K562 (cell line): ENCODE measurements around the gene XKR3. TPM values are rescaled to one million over a fixed set of nuclear protein-coding genes. Genes with fewer than 3 reads are reported as not detected.

ENCODE experiments used
- ATF6 ChIP-seq: sonication (generic); formaldehyde crosslinking; IDR thresholded peaks from 2 replicates; pipeline ENCODE4 v1.4.0; 2020; ENCODE audit warnings: mild to moderate bottlenecking, missing genetic modification reagents
- CAMTA2 ChIP-seq: fragments of 250-450 bp; sonication (Bioruptor Pico); conservative IDR thresholded peaks from 2 replicates; pipeline ENCODE4 v1.5.1; 2022
- FOXJ2 ChIP-seq: fragments of 200-800 bp; sonication (Bioruptor generic); IDR thresholded peaks from 2 replicates; pipeline ENCODE4 v1.6.1; 2016; ENCODE audit warnings: missing genetic modification characterization, missing compliant biosample characterization
- GTF3C2 ChIP-seq: IDR thresholded peaks from 3 replicates; pipeline ENCODE4 v1.6.1; 2011; ENCODE audit warnings: borderline replicate concordance, mild to moderate bottlenecking, moderate library complexity; ENCODE audit not compliant: insufficient read length; ENCODE audit errors: extremely low read depth
- HOXB6 ChIP-seq: fragments of 250-450 bp; sonication (Bioruptor Pico); IDR thresholded peaks from 2 replicates; pipeline ENCODE4 v1.5.1; 2022; ENCODE audit warnings: mild to moderate bottlenecking, borderline replicate concordance
- MBD1 ChIP-seq: fragments of 250-450 bp; sonication (Bioruptor Pico); IDR thresholded peaks from 2 replicates; pipeline ENCODE4 v1.8.0; 2022; ENCODE audit warnings: inconsistent platforms
- MXI1 ChIP-seq: IDR thresholded peaks from 2 replicates; pipeline ENCODE4 v1.6.1; 2011; ENCODE audit warnings: low read depth, mild to moderate bottlenecking, improper control_type of control experiment, low read length
- PHB2 ChIP-seq: fragments of 450-650 bp; IDR thresholded peaks from 2 replicates; pipeline ENCODE4 v1.6.1; 2017; ENCODE audit warnings: low read depth
- PTRF ChIP-seq: fragments of 450-650 bp; IDR thresholded peaks from 2 replicates; pipeline ENCODE4 v1.6.1; 2016; ENCODE audit warnings: mild to moderate bottlenecking, missing genetic modification characterization, missing compliant biosample characterization
- RBM25 ChIP-seq: fragments of 200-400 bp; formaldehyde crosslinking; IDR thresholded peaks from 2 replicates; pipeline ENCODE4 v1.6.1; 2018; ENCODE audit warnings: low read length, low read depth, moderate library complexity; ENCODE audit not compliant: severe bottlenecking
- SAFB ChIP-seq: fragments of 200-400 bp; formaldehyde crosslinking; IDR thresholded peaks from 2 replicates; pipeline ENCODE4 v1.6.1; 2017; ENCODE audit warnings: low read depth, low read length, borderline replicate concordance
- ZNF12 ChIP-seq: sonication (generic); formaldehyde crosslinking; IDR thresholded peaks from 2 replicates; pipeline ENCODE4 v1.4.0; 2020; ENCODE audit warnings: mild to moderate bottlenecking, missing genetic modification reagents
- ZNF280B ChIP-seq: fragments of 250-450 bp; sonication (Bioruptor Pico); IDR thresholded peaks from 2 replicates; pipeline ENCODE4 v1.5.1; 2021; ENCODE audit warnings: mild to moderate bottlenecking
- polyA plus RNA-seq, 8 experiments: library from polyadenylated mRNA; depleted of rRNA in 4 of 8; stranded (reverse) in 5 of 8; unstranded in 3 of 8; fragments of >200 nt; fragmentation: Nextera tagmentation in 2 of 8; fragmentation: Illumina TruSeq in 1 of 8; extraction: Ambion mirVana in 2 of 8; extraction: Trizol in 1 of 8; gene quantifications; 2 replicates each; pipeline versions ENCODE4 v1.2.1 to v1.2.3, GENCODE V29; 2011 to 2014; ENCODE audit warnings: inconsistent platforms in 1 of 8, missing spikeins in 1 of 8
- total RNA-seq, 7 experiments: library from RNA; depleted of rRNA in 6 of 7; stranded (reverse); fragments of >200 nt in 6 of 7; fragmentation: Illumina TruSeq in 2 of 7; extraction: Trizol in 2 of 7; gene quantifications; 2 replicates each; pipeline versions ENCODE4 v1.2.1 to v1.2.3, GENCODE V29; 2011 to 2021; ENCODE audit warnings: low replicate concordance in 1 of 7
- TF ChIP-seq, protein P1 (sequence below), 2 experiments: fragments of 450-650 bp; IDR thresholded peaks; 2 replicates each; pipeline ENCODE4 v1.6.1; 2018; ENCODE audit warnings: mild to moderate bottlenecking in 2 of 2, low read depth in 1 of 2; ENCODE audit not compliant: partially characterized antibody in 2 of 2

XKR3 gene
- total and polyA plus RNA-seq, 9 of the 15 experiments (the other 6 are each of a cell fraction or from before 2014, with no cell fraction given) = 3.5 to 11.5 (median 7.1) TPM

DNA sequence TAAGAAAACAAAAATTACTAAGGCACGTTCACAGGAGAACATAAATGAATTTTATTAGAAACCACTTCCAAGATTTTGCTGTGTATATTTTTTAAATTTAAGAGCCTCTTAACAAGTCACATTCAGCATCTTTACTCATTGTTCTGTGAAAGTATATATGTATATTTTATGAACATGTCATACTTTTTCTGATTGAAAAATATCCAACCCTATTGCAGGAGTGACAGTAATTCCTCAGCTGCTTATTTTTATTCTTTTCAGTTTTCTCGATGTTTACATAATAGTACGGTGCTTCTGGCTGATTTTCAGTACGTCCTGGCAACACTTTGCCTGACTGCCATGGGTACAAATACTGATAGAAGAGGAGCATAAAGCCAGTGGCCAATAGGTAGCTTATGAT, 41.8 kb downstream of the XKR3 start (continued):
- TF ChIP-seq ATF6 (CRISPR knock-in tag) (0 out of 2 replicates have a peak, but pooled peaks have one; percentile 40), ZNF280B (CRISPR knock-in tag) (peak; percentile 50; the same call in 1 of the 2 replicates), MBD1 (CRISPR knock-in tag) (no peak), GTF3C2 (no peak), RBM25 (no peak), HOXB6 (no peak), SAFB (0 out of 2 replicates have a peak, but pooled peaks have one; percentile 14), FOXJ2 (tag) (no peak), PHB2 (no peak), ZNF12 (CRISPR knock-in tag) (no peak), CAMTA2 (CRISPR knock-in tag) (peak; percentile 64; the same call in 1 of the 2 replicates), MXI1 (no peak), PTRF (tag) (no peak)
- TF ChIP-seq, protein P1, sequence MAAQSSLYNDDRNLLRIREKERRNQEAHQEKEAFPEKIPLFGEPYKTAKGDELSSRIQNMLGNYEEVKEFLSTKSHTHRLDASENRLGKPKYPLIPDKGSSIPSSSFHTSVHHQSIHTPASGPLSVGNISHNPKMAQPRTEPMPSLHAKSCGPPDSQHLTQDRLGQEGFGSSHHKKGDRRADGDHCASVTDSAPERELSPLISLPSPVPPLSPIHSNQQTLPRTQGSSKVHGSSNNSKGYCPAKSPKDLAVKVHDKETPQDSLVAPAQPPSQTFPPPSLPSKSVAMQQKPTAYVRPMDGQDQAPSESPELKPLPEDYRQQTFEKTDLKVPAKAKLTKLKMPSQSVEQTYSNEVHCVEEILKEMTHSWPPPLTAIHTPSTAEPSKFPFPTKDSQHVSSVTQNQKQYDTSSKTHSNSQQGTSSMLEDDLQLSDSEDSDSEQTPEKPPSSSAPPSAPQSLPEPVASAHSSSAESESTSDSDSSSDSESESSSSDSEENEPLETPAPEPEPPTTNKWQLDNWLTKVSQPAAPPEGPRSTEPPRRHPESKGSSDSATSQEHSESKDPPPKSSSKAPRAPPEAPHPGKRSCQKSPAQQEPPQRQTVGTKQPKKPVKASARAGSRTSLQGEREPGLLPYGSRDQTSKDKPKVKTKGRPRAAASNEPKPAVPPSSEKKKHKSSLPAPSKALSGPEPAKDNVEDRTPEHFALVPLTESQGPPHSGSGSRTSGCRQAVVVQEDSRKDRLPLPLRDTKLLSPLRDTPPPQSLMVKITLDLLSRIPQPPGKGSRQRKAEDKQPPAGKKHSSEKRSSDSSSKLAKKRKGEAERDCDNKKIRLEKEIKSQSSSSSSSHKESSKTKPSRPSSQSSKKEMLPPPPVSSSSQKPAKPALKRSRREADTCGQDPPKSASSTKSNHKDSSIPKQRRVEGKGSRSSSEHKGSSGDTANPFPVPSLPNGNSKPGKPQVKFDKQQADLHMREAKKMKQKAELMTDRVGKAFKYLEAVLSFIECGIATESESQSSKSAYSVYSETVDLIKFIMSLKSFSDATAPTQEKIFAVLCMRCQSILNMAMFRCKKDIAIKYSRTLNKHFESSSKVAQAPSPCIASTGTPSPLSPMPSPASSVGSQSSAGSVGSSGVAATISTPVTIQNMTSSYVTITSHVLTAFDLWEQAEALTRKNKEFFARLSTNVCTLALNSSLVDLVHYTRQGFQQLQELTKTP (IDR thresholded peaks at IDR 0.05; ENCODE audit: low read depth in 1 of 2, partially characterized antibody in 2 of 2) = no peak
- TF ChIP-seq, all 486 proteins: peak for 7
